Mucosa of descending colon (tissue), 3 donors: ENCODE measurements around the gene KCNN3. TPM values are rescaled to one million over a fixed set of nuclear protein-coding genes. Genes with fewer than 3 reads are reported as not detected.

Source experiments
- ATAC-seq: fragments of 200-7000 bp; cut with Tn5 transposase; one replicate; pipeline ENCODE4 v1.9.1; 2020; ENCODE audit warnings: mild to moderate bottlenecking, moderate library complexity
- DNase-seq, 3 donors: peaks; one replicate each; pipeline ENCODE4 v3.0.0-alpha.2; 2020
- H3K36me3 ChIP-seq: fragments of 200-600 bp; one replicate; pipeline ENCODE4 v1.8.0; 2021; ENCODE audit warnings: low read depth, mild to moderate bottlenecking
- H3K4me1 ChIP-seq: fragments of 200-600 bp; one replicate; pipeline ENCODE4 v1.8.0; 2021; ENCODE audit warnings: low read depth, mild to moderate bottlenecking
- H3K4me3 ChIP-seq: fragments of 200-600 bp; one replicate; pipeline ENCODE4 v1.8.0; 2021; ENCODE audit warnings: mild to moderate bottlenecking
- H3K9me3 ChIP-seq: fragments of 200-600 bp; one replicate; pipeline ENCODE4 v1.8.0; 2021; ENCODE audit warnings: mild to moderate bottlenecking
- intact Hi-C, 2 donors: fragments of 100-400 bp; cut with DNase I in 1 of 2; cut with micrococcal nuclease in 1 of 2; formaldehyde crosslinking; loops; one replicate each; pipeline versions ENCODE4 v1.11.0 to v1.11.1; 2022; cut with DNase I, micrococcal nuclease
- total RNA-seq, 3 donors: library from RNA; stranded (reverse); fragmentation: NEBNext Ultra II Directional in 2 of 3; extraction: Animal tissue kit (Norgen Biotek cat#: 25700) in 2 of 3; gene quantifications; one replicate each; pipeline versions ENCODE4 v1.2.1 to v1.2.4, GENCODE V29; 2021 to 2023
- TF ChIP-seq, protein P1 (sequence below): fragments of 200-600 bp; IDR thresholded peaks from one replicate; pipeline ENCODE4 v1.8.0; 2022; ENCODE audit warnings: antibody characterized with exemption, mild to moderate bottlenecking
- donor health status: DM: no; HTN: no; CAD: no; lungs with moderate emphysema.
- donor health status: DM: no; HTN: no; CAD: no.
- donor health status: DM: no; HTN: yes; CAD: no.

Gene KCNN3
- total RNA-seq, 3 donors from 2014 or later: 1.5 to 19.3 (median 2.0) TPM

DNA sequence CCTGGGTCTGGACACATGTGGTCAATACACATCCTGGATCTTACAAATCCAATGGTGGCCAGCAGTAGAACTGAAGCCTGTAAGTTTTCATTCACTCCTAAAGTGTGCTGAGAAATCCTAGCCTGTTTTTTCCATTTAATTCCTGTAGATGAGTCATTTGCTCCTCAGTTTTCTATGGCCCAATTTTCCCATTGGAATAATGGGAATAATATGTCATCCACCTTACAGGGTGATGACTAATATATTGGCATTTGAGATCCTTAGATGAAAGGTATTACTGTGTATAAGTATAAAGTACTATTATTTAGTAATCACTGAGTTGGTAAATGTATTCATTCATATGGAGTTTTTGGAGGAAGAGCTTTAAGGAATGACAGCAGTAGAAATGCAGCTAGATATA lies 172.4 kb downstream of the KCNN3 start:
- Histone ChIP-seq H3K36me3 (no peaks in the 10 kb centered on the region), H3K4me3 (no peak overlapping the region), H3K4me1 (no peaks in the 10 kb centered on the region), H3K9me3 (no peaks in the 10 kb centered on the region)
- TF ChIP-seq, protein P1, sequence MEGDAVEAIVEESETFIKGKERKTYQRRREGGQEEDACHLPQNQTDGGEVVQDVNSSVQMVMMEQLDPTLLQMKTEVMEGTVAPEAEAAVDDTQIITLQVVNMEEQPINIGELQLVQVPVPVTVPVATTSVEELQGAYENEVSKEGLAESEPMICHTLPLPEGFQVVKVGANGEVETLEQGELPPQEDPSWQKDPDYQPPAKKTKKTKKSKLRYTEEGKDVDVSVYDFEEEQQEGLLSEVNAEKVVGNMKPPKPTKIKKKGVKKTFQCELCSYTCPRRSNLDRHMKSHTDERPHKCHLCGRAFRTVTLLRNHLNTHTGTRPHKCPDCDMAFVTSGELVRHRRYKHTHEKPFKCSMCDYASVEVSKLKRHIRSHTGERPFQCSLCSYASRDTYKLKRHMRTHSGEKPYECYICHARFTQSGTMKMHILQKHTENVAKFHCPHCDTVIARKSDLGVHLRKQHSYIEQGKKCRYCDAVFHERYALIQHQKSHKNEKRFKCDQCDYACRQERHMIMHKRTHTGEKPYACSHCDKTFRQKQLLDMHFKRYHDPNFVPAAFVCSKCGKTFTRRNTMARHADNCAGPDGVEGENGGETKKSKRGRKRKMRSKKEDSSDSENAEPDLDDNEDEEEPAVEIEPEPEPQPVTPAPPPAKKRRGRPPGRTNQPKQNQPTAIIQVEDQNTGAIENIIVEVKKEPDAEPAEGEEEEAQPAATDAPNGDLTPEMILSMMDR: no peak
- intact Hi-C loops: no loop called here
- no peak for DNase-seq
- no peak for ATAC-seq

DNA sequence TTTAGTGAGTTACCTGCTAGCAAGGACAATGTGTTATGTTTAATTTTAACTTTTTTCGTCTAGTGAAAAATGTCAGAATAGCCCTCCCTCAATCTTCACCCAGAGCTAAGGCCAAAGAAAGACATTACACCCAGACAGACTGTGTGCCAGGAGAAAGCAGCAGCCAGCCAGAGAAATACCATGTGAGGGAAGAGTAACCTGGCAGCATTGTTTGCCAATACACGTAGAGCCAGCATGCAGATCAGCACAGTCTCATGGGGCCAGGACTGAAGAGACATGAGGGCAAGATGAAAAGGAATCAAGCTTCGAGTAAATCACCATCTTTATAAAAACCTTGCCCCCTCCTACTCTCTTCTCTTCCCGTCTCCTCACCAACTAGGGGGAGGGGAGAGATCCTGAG lies 173.6 kb downstream of the KCNN3 start:
- DNase-seq: no peak
- intact Hi-C loops: no loop called here
- Histone ChIP-seq H3K36me3 (no peaks in the 10 kb centered on the region), H3K4me3 (no peak overlapping the region), H3K9me3 (no peaks in the 10 kb centered on the region), H3K4me1 (no peaks in the 10 kb centered on the region)
- TF ChIP-seq, protein P1: no peak
- ATAC-seq: no peak

DNA sequence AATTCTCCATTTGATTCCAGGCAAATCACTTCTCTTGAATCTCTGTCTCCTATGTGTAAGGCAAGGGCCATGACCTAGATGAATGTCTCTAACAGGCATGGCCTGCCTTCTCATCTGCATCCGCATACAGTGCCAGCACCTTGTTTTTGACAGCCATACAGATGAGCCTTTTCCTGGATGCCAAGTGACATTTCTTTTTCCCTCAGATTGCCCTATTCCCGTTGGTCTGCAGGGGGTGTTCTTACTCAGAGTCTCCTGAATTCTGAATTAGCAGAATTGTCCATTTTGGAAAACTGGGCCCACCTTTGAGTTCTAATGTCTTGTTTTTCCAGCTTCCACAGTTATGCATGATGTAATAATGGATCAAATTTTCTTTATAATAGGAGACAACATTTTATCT lies 174.1 kb downstream of the KCNN3 start:
- TF ChIP-seq, protein P1: no peak
- Histone ChIP-seq H3K9me3 (no peaks in the 10 kb centered on the region), H3K4me3 (no peak overlapping the region), H3K4me1 (no peaks in the 10 kb centered on the region), H3K36me3 (no peaks in the 10 kb centered on the region)
- intact Hi-C loops: no loop called here
- ATAC-seq (no peak), DNase-seq (no peak)

DNA sequence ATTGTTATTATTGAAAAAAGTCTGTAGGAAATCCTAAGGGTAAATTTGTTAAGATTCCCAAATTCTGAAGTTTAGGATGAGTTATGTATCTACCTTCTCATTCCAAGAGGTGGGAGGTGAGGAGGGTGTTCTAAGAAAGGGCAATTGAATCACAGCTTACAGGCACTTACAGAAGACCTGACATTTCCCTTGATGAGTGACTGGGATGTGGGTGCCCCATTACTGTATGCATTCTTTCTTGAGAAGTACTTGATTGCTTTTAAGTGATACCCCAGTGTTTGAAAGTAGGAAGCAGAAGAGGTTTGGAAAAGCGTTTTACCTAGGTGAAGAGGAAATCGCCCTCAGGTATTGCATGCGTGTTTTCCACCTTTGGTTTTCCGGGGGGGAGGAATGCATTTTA lies 175.1 kb downstream of the KCNN3 start:
- Histone ChIP-seq H3K4me1 (no peaks in the 10 kb centered on the region), H3K9me3 (no peaks in the 10 kb centered on the region), H3K36me3 (no peaks in the 10 kb centered on the region), H3K4me3 (no peak overlapping the region)
- intact Hi-C loops: no loop called here
- DNase-seq (no peak), ATAC-seq (no peak)
- TF ChIP-seq, protein P1: no peak

DNA sequence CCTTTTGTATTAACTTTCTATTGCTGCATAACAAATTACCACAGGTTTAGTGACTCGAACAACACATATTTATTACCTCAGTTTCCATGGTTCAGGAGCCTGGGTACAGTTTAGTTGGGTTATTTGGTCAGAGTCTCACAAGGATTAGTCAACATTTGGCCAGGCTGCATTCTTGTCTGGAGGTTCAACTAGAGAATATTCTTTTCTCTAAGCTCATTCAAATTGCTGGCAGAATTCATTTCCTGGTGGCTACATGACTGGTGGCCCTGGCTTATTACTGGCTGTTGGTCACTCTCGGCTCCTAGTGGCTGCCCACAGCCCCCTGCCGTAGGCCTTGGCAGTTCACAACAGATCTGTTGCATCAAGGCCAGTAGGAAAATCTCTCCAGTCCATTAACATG lies 181.0 kb downstream of the KCNN3 start:
- H3K4me3 ChIP-seq: no peak overlapping the region
- H3K4me1 ChIP-seq: no peaks in the 10 kb centered on the region
- no peaks in the 10 kb centered on the region for H3K36me3 ChIP-seq
- intact Hi-C loops: no loop called here
- DNase-seq: no peak
- TF ChIP-seq, protein P1: no peak
- H3K9me3 ChIP-seq: no peaks in the 10 kb centered on the region
- no peak for ATAC-seq

DNA sequence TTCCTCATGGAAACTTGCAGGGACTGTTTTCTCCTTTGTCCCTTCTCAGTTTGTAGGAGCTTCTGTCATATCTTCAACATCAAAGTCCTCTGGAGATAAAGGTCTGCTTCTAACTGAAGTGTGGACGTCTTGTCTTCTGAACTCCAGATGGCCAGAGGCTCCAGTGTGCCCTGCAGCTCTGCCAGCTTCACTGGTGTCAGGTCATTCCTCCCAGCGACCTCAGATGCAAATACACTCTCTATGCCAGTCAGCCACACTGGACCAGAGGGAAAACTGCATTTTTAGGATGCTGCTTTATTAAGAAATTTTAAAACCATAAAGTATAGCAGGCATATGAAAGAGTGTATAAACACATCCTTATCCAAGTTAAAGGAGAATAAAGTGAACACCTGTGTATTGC lies 183.6 kb downstream of the KCNN3 start:
- Histone ChIP-seq H3K36me3 (no peaks in the 10 kb centered on the region), H3K4me3 (no peak overlapping the region), H3K9me3 (no peaks in the 10 kb centered on the region), H3K4me1 (no peaks in the 10 kb centered on the region)
- ATAC-seq (no peak), DNase-seq (no peak)
- intact Hi-C loops: no loop called here
- TF ChIP-seq, protein P1: no peak
